PC-3 (cell line): ENCODE measurements around the gene SAMD8. TPM values are rescaled to one million over a fixed set of nuclear protein-coding genes. Genes with fewer than 3 reads are reported as not detected.
"Not testable (repeated sequence)": the region's sequence is repeated elsewhere in the genome, so short reads cannot be mapped to it uniquely, and the experiment has no call there.

Experiments used
- ATAC-seq: fragments of 200-7000 bp; cut with Tn5 transposase; 2 replicates; pipeline ENCODE4 v1.9.1; 2020; ENCODE audit warnings: mild to moderate bottlenecking, moderate library complexity
- BruUV-seq: library from RNA; stranded (reverse); fragments of 400-500 nt; replicated peaks from 2 replicates; lab custom pipeline; 2021; lab: Mats Ljungman, UMichigan
- CTCF ChIA-PET: fragments of 300-600 bp; sonication (Branson Sonifier 250); formaldehyde crosslinking; loops from one replicate; lab custom pipeline; 2022; ENCODE audit warnings: antibody characterized with exemption; lab: Charles Lee
- POLR2A ChIA-PET: fragments of 300-600 bp; sonication (Branson Sonifier 250); formaldehyde crosslinking; loops from one replicate; lab custom pipeline; 2022; ENCODE audit warnings: antibody characterized with exemption; ENCODE audit not compliant: unreplicated experiment; lab: Charles Lee
- DNase-seq: peaks from one replicate; pipeline ENCODE4 v3.0.0-alpha.2; 2015
- H2AFZ ChIP-seq: fragments of 300-600 bp; sonication (generic); 2 replicates; pipeline ENCODE4 v1.6.0; 2016; ENCODE audit warnings: antibody characterized with exemption, low read length
- H3F3A ChIP-seq: fragments of 300-600 bp; sonication (generic); one replicate; pipeline ENCODE4 v1.6.0; 2017; ENCODE audit warnings: antibody characterized with exemption, low read length, control low read depth, mild to moderate bottlenecking; ENCODE audit not compliant: unreplicated experiment
- H3K27ac ChIP-seq: fragments of 300-600 bp; sonication (generic); 2 replicates; pipeline ENCODE4 v1.5.1; 2016; ENCODE audit warnings: mild to moderate bottlenecking, low read length
- H3K27me3 ChIP-seq: fragments of 300-600 bp; sonication (generic); 2 replicates; pipeline ENCODE4 v1.6.1; 2016; ENCODE audit warnings: low read length, mixed read lengths
- H3K36me3 ChIP-seq: fragments of 300-600 bp; sonication (generic); 2 replicates; pipeline ENCODE4 v1.6.1; 2016; ENCODE audit warnings: low read depth, mixed run types, low read length, mixed read lengths
- H3K4me1 ChIP-seq: fragments of 300-600 bp; sonication (generic); 2 replicates; pipeline ENCODE4 v1.5.1; 2016; ENCODE audit warnings: low read length; ENCODE audit not compliant: insufficient read depth
- H3K4me2 ChIP-seq: fragments of 300-600 bp; sonication (generic); 2 replicates; pipeline ENCODE4 v1.6.0; 2016; ENCODE audit warnings: low read length
- H3K4me3 ChIP-seq: fragments of 300-600 bp; sonication (generic); 2 replicates; pipeline ENCODE4 v1.5.1; 2016; ENCODE audit warnings: mild to moderate bottlenecking, low read length, mixed read lengths
- H3K79me2 ChIP-seq: fragments of 300-600 bp; sonication (generic); 2 replicates; pipeline ENCODE4 v1.6.1; 2017; ENCODE audit warnings: low read length, mixed read lengths
- H3K9ac ChIP-seq: fragments of 300-600 bp; sonication (generic); 2 replicates; pipeline ENCODE4 v1.6.0; 2016; ENCODE audit warnings: mild to moderate bottlenecking, low read length
- H3K9me2 ChIP-seq: fragments of 300-600 bp; sonication (generic); replicated peaks from 2 replicates; pipeline ENCODE4 v1.6.1; 2016; ENCODE audit warnings: mixed run types, low read length, mixed read lengths
- H3K9me3 ChIP-seq: fragments of 300-600 bp; sonication (generic); 2 replicates; pipeline ENCODE4 v1.6.1; 2016; ENCODE audit warnings: low read length, mixed read lengths
- H4K20me1 ChIP-seq: fragments of 300-600 bp; sonication (generic); 2 replicates; pipeline ENCODE4 v1.6.1; 2016; ENCODE audit warnings: low read length, mixed read lengths
- CTCF ChIP-seq: fragments of 300-600 bp; sonication (generic); conservative IDR thresholded peaks from 2 replicates; pipeline ENCODE4 v1.5.1; 2017; ENCODE audit warnings: antibody characterized with exemption, low read depth, mild to moderate bottlenecking, low read length
- EZH2 ChIP-seq: fragments of 300-600 bp; sonication (generic); IDR thresholded peaks from one replicate; pipeline ENCODE4 v1.6.1; 2017; ENCODE audit warnings: antibody characterized with exemption, mild to moderate bottlenecking, low read length; ENCODE audit not compliant: unreplicated experiment
- EZH2phosphoT487 ChIP-seq: fragments of 300-600 bp; sonication (generic); IDR thresholded peaks from 2 replicates; pipeline ENCODE4 v1.6.1; 2018; ENCODE audit warnings: mild to moderate bottlenecking, antibody characterized with exemption, low read length, borderline replicate concordance
- intact Hi-C: fragments of 100-400 bp; cut with micrococcal nuclease; formaldehyde crosslinking; loops from 2 replicates; pipeline ENCODE4 v1.9.0; 2023
- total RNA-seq: library from RNA; depleted of rRNA; stranded (reverse); fragments of >200 nt; gene quantifications from 2 replicates; pipeline ENCODE4 v1.2.3, GENCODE V29; 2014

SAMD8 gene
- total RNA-seq, 1 experiment from 2014 or later, result 47.4 TPM

- H3K9me3 ChIP-seq, result no peaks in the 10 kb centered on the region
- no peaks in the 10 kb centered on the region for H3K79me2 ChIP-seq
- intact Hi-C loops, result no loop called here
- no peaks in the 10 kb centered on the region for H3K36me3 ChIP-seq
- CTCF ChIA-PET, result interaction anchor here (0.5 to 1.1 kb wide), 3 partner anchors 8 to 29 kb away, joined by 3 to 11 read pairs (median 5); no protein-coding TSS in a partner anchor
- H3K9ac ChIP-seq, result no peak overlapping the region
- no peaks in the 10 kb centered on the region for H3K27me3 ChIP-seq
- H3K27ac ChIP-seq, result no peak overlapping the region
- peaks cover 36% of the 10 kb centered on the region for H3K4me1 ChIP-seq
- TF ChIP-seq EZH2phosphoT487, result no peak
- POLR2A ChIA-PET, result interaction anchor here (0.6 to 0.7 kb wide), 2 partner anchors 17 to 152 kb away, joined by 3 to 5 read pairs; no protein-coding TSS in a partner anchor
- H3F3A ChIP-seq, result no peaks in the 10 kb centered on the region
- H3K9me2 ChIP-seq, result no peaks in the 10 kb centered on the region
- DNase-seq (no peak), ATAC-seq (no peak)
- no peak overlapping the region for H3K4me3 ChIP-seq
- BruUV-seq, result no TSS peak
- H3K4me2 ChIP-seq, result no peak overlapping the region
- no peak overlapping the region for H2AFZ ChIP-seq
- H4K20me1 ChIP-seq, result no peaks in the 10 kb centered on the region
Observed at GRCh38 chr10:75203724-75204123, 92.3 kb downstream of the SAMD8 start.

- TF ChIP-seq CTCF (no peak), EZH2 (no peak), EZH2phosphoT487 (no peak)
- DNase-seq (no peak), ATAC-seq (no peak)
- ChIA-PET POLR2A (interaction anchor here (0.6 kb wide), 1 partner anchor 1631 kb away, joined by 5 read pairs; no protein-coding TSS in a partner anchor), CTCF (interaction anchor here (0.7 to 1.8 kb wide), 2 partner anchors 18 to 30 kb away, joined by 3 to 5 read pairs; partner anchors contain the start of gene COMTD1)
- no peak overlapping the region for H3K4me2 ChIP-seq
- no peaks in the 10 kb centered on the region for H3K9me3 ChIP-seq
- H4K20me1 ChIP-seq, result no peaks in the 10 kb centered on the region
- H3K9ac ChIP-seq, result no peak overlapping the region
- no peaks in the 10 kb centered on the region for H3F3A ChIP-seq
- no peak overlapping the region for H3K4me3 ChIP-seq
- no peaks in the 10 kb centered on the region for H3K36me3 ChIP-seq
- intact Hi-C loops, result no loop called here
- H3K27ac ChIP-seq, result no peak overlapping the region
- peaks cover 5% of the 10 kb centered on the region for H3K79me2 ChIP-seq
- no peak overlapping the region for H2AFZ ChIP-seq
- H3K27me3 ChIP-seq, result no peaks in the 10 kb centered on the region
- no peaks in the 10 kb centered on the region for H3K9me2 ChIP-seq
- H3K4me1 ChIP-seq, result peaks cover 43% of the 10 kb centered on the region
- no TSS peak for BruUV-seq
Observed at GRCh38 chr10:75205908-75206307, 94.5 kb downstream of the SAMD8 start.

GRCh38 chr10:75206638-75207037 lies 95.2 kb downstream of the SAMD8 start:
- H3K27me3 ChIP-seq, H3K4me2 ChIP-seq, ATAC-seq, intact Hi-C loops, DNase-seq, H3F3A ChIP-seq, POLR2A ChIA-PET, H4K20me1 ChIP-seq, H3K36me3 ChIP-seq, H3K27ac ChIP-seq, H3K9me3 ChIP-seq, H3K4me3 ChIP-seq, BruUV-seq, H2AFZ ChIP-seq, H3K9ac ChIP-seq, H3K9me2 ChIP-seq: not testable (repeated sequence)
- CTCF ChIA-PET, result interaction anchor here (2.0 kb wide), 1 partner anchor 29 kb away, joined by 6 read pairs; the partner anchor contains the start of gene COMTD1
- Histone ChIP-seq H3K79me2 (peaks cover 12% of the 10 kb centered on the region), H3K4me1 (peaks cover 42% of the 10 kb centered on the region)
